ENCODE results near the gene KCNK7.
"Not testable (repeated sequence)": the region's sequence is repeated elsewhere in the genome, so short reads cannot be mapped to it uniquely, and the experiment has no call there.

KCNK7 gene

DNA sequence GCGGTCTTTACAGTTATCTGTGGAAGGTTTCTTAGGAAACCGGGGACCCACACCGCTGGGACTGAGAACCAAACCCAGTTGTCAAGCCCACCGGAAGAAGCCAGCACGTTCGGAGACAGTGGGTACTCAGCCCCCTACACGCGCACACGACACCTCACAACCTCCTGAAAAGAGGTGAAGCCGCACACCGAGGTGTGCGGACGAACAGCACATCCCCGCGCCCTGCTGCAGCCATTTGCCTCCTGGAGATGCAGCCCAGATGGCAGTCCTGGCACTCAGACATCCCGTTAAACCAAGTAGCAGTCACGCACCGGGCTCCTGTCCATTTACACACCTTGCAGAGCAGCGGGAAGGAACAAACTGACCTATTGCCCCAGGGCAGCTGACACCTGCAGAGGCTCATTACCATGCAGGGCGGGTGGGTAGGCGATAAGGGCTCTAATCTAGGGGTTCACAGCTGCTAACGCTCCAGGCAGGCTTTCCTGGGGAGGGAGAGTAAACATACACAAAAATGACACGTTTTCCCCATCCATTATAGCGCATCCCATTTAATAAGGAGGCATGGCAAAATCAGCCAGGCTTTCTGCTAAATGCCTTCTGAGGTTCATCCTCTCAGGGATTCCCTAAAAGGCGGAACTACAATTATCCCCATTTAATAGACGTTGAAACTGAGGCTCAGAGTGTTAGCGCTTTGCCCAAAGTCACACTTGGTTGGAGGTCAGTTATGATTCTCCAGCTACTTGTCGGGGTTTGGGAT lies 20.6 kb downstream of the KCNK7 start:
- DNase-seq (ENCODE audit: low read depth in 1 of 2, low spot score in 1 of 2), result no peak

DNA sequence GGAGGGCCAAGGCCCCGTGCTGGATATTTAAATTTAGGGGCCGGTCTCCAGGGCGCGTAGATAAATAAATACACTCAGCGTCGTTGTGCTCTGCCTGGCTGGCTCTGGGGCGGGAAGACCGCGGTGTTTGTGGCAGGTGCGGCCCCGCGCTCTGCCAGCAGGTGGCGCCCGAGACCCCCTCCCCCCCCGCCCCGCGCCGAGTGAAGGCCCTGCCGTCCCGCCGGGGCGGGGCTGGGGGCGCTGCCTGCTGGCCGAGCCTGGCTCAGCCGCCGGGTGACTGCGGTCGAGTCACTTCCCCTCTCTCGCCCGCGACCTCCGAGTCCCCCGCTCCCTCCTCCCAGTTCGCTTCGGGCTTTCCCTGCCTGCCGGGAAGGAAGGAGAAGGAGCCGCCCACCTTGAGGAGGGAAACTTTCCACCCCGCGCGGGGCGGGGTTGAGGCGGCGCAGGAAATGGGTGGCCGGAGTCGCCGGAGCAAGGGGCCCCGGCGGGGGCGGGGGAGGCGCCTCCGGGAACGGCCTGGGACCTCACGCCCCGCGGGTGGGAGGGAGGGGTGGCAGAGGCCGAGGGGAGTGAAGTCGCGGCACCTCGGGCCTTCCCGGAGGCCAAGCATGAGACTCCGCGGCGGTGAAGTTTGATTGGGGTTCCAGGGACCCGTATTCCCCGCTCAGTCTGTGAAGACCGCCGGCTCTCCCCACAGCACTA lies 21.3 kb downstream of the KCNK7 start:
- peak; percentile 77 to 80 for DNase-seq (ENCODE audit: low read depth in 1 of 2, low spot score in 1 of 2)

DNA sequence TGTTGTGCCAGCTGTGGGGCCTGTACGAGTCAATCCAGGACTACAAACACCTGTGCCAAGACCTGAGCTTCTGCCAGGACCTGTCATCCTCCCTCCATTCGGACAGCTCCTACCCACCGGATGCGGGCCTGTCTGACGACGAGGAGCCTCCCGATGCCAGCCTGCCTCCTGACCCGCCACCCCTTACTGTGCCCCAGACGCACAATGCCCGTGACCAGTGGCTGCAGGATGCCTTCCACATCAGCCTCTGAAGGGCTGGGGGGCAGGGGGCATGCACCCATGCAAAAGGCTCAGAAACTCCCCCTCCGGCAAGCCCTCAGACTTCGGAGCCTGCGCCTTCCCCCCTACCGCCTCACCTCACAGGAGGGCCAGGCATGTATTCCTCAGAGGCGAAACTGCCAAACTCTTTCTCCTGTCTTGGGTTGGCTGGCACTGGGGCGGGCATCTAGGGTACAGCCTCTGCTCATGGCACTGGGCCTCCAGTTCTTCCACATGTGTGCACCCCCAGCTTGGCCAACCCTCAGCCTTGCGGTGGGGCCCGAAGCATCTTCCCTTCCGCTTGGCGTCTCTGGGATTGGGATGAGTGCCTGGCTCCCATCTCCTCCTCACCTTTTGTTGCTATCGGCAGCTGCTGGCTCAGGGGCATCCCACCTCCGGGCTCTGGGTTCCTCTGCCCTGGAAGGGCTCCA lies 22.1 kb downstream of the KCNK7 start:
- DNase-seq (ENCODE audit: low read depth in 1 of 2, low spot score in 1 of 2), result no peak

DNA sequence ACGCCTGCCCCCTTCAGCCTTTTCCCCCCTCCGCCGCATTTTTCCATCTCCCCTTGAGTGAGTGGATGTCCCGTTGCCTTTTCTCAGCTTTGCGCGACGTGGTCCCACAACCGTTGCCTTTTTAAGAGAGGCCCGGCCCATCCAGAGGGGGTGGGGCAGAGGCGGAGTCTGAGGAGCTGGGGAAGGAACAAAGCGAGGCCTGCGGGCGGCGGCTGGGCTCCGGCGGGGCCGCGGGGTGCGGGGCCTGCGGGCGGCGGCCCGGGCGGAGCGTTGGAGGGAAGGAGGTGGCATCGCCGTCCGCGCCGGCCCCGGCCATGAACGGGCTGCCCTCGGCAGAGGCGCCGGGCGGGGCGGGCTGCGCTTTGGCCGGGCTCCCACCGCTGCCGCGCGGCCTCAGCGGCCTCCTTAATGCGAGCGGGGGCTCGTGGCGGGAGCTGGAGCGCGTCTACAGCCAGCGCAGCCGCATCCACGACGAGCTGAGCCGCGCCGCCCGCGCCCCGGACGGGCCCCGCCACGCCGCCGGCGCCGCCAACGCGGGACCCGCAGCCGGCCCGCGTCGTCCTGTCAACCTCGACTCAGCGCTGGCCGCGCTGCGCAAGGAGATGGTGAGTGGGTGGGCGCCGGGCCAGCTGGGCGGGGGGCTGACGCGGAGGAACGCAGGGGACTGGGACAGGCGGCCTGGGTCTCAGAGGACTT lies 23.1 kb downstream of the KCNK7 start, which contains the start of gene FAM89B:
Gene FAM89B, plus strand, starts transcription at position 183 of the 696 bp plus-strand sequence. Its CDS starts 132 bp downstream, at position 315.
- peak; percentile 80 to 82 for DNase-seq (ENCODE audit: low read depth in 1 of 2, low spot score in 1 of 2)

DNA sequence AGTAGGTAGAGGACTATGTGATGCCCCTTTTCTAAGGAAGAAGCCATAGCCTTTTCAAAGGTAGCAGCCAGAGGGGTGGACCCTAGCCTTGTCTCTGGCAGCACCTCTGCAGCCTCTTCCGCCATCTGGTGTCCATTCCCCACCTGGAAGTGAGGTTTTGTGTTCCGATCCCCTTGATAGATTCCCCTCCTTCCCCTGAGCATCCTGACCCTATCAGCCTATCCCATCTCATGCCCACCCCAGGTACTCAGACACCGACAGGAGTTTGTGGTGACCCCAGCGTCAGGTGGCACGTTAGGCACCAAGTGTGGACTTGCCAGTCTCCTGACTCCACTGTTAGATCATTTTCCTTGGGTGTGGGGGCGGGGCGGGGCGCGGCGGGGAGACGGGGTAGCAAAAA lies 23.7 kb downstream of the KCNK7 start:
- no peak for DNase-seq (ENCODE audit: low read depth in 1 of 2, low spot score in 1 of 2)

DNA sequence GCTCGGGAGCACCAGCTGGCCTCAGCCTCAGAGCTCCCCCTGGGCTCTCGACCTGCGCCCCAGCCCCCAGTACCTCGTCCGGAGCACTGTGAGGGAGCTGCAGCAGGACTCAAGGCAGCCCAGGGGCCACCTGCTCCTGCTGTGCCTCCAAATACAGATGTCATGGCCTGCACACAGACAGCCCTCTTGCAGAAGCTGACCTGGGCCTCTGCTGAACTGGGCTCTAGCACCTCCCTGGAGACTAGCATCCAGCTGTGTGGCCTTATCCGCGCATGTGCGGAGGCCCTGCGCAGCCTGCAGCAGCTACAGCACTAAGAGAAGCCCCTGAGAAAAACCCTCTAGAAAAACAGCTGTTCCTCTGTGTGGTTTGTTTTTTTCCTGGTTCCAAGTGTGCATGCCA lies 24.2 kb downstream of the KCNK7 start:
- DNase-seq (ENCODE audit: low read depth in 1 of 2, low spot score in 1 of 2), result no peak

DNA sequence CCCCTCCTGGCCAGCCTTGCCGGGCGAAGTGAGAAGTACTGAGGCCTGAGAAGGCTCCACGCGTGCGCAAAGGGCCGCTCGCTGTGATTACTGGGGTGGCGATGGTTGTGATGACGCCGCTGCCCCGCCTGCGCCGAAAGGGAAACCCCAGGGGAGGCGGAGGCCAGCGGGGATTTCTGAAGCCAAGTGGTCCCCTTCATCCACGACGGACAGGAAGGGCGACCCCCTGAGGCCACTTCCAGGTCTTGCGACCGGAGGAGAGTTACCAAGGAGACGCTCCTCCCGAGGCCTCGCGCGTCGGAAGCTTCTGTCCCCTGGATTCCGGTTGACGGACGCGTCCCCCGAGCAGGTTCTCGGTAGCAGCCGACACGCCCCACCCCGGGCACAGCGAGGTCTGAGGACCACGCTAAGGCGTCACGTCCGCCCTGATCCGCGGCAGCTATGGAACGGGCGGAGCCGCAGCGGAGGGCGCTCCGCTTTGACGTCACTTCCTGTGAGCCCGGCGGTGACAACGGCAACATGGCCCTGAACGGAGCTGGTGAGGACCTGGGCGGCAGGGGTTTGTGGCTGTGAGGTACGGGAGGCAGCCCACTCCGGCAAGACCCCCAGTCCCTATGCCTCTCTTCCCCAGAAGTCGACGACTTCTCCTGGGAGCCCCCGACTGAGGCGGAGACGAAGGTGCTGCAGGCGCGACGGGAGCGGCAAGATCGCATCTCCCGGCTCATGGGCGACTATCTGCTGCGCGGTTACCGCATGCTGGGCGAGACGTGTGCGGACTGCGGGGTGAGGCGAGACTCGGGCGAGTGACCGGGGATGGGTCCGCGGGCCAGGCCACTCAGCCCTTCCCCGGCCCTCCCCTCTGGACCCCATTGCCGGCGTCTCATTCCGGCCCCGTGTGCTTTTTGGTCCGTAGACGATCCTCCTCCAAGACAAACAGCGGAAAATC lies 25.4 kb downstream of the KCNK7 start, which contains the start of gene ZNRD2:
Gene ZNRD2, plus strand, starts transcription at position 505 of the 946 bp plus-strand sequence. Its CDS starts 15 bp downstream, at position 520.
- peak; percentile 95 to 96 for DNase-seq (ENCODE audit: low read depth in 1 of 2, low spot score in 1 of 2)

DNA sequence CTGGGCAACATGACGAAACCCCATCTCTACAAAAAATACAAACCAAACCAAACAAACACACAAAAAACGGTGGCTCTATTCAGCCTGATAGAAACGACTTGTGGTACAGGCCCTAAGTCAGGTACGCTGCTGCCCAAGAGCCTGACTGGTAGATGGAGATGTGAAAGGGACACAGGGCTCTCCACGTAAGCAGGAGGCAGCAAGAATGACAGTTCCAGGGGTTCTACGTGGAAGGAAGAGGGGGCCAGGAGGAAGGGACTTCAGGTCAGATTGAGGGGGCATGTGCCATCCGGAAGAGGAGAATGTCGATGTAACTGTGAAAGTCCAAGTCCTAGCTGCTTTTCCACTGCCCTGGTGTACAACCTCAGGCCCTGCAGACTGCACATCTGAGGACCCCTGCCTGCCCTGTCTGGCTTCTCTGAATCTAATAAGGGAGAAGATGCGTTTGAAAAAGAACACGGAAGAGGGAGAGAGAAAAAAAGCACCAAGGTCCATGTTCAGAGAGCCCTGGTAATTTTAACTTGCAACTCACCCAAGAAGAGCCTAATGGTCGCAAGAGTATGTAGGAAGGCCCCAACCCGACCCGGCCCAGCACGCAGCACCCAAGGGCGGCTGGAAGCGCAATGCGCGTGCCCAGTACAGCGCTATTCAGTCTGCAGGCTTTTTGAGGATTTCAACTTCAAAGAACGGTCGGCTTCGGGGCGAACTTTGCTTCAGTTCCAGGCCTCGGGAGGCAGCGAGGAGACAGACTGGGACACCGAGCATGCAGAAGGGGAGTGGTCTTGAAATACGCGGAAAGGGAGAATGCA lies 26.2 kb downstream of the KCNK7 start:
- no peak for DNase-seq (ENCODE audit: low read depth in 1 of 2, low spot score in 1 of 2)

DNA sequence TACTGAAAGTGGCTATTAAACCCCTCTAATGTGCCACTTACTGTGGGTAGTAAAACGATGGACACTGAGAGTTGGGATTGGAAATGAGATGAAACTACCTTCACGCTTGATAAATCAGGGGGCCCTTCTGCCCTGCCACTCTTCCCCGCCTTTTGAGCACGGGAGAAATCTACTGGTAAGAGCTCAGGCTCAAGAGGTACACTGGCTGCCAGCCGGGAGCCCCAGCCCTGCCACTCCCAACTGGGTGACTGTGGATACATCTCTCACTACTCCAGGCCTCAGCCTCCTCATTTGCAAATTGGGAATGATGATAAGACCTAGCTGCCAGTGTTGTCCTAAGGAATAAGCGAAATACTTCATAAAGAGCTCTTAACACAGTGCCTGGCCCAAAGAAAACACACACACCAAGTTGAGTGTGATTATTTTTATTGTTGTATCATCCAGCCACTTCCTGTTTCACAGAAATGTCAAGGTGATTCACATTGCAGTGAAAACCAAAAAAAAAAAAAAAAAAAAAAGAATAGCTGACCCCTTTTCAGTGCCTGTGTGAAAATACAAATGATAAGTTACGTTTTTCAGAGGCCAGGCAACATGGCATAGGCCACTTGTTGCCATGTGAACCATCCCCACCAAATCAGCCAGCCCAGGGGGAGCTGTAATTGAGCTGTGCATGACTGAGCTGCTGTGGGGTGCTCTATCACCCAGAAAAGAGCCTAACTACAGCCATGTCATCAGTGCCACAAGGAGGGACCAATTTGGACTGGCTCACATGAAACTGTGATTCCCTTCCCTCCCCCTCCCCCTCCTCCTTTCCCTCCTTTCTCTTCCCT lies 29.8 kb downstream of the KCNK7 start:
- DNase-seq (ENCODE audit: low read depth in 1 of 2, low spot score in 1 of 2), result no peak

DNA sequence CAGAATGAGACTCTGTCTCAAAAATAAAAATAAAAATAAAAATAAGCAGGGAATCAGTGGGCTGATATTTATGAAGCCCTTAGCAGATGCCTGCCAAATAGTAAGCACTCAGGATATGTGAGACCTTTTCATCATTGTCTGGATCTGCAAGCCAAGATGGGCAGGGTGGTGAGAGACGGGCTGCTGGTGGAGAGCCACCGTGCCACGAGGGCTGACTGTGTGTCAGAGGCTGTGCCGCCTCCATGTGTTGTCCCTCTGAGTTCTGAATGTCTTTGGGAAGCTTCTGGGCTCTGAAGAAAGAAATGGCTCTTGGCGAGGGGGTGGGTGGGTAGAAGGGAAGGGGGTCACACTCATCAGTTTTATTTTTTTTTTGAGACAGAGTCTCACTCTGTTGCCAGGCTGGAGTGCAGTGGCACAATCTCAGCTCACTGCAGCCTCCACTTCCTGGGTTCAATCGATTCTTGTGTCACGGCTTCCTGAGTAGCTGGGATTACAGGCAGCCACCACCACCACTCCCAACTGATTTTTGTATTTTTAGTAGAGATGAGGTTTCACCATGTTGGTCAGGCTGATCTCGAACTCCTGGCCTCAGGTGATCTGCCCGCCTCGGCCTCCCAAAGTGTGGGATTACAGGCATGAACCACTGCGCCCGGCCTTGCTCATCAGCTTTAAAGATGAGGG lies 30.6 kb downstream of the KCNK7 start:
- not testable (repeated sequence) for DNase-seq (ENCODE audit: low read depth in 1 of 2, low spot score in 1 of 2)

DNA sequence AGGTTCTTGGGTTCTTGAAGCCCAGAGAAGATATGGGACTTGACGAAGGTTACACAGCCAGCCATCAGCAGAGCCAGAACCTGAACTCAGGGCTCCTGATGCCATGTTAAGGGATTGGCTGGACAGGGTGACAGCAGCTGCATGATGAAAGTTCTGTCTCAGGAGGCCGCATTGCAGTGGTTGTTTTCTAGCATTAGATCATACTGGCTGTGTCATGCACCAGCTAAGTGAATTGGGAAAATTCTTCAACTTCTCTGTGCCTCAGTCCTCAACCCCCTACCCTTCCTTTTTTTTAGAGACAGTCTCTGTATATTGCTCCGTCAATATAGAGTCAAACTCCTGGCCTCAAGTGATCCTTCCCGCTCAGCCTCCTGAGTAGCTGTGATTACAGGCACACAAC lies 32.0 kb downstream of the KCNK7 start:
- no peak for DNase-seq (ENCODE audit: low read depth in 1 of 2, low spot score in 1 of 2)

DNA sequence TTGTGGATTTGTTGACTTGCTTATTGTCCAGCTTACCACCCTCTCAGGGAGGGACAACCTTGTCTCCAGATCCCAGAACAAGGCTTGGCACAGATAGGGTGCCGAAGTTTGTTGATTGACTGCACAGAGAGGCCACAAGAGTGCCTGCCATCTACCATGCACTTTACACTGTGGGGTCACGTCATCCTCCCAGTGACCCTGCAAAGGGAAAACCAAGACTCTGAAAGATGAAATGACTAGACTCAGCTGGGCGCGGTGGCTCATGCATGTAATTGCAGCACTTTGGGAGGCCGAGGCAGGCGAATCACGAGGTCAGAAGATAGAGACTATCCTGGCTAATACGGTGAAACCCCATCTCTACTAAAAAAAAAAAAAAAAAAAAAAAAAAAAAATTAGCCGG lies 32.8 kb downstream of the KCNK7 start:
- DNase-seq (ENCODE audit: low read depth in 1 of 2, low spot score in 1 of 2), result no peak

DNA sequence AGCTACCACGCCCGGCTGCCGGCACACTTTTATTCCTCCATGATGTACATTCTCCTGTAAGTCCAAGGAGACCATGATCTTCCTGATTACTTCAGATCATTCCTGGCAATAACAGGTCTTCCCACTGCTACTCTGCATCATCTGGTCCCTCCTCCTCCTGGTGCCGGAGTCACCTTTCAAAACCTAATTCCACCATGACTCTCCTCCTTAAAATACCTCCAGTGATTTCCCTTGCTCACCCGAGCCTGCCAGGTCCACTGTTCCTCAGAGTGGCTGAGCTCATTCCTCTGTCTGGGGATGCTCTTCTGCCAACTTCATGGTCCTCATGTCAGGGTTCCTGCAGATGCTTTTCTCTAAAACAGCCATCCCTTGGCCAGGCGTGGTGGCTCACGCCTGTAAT lies 33.6 kb downstream of the KCNK7 start:
- DNase-seq (ENCODE audit: low read depth in 1 of 2, low spot score in 1 of 2), result no peak

DNA sequence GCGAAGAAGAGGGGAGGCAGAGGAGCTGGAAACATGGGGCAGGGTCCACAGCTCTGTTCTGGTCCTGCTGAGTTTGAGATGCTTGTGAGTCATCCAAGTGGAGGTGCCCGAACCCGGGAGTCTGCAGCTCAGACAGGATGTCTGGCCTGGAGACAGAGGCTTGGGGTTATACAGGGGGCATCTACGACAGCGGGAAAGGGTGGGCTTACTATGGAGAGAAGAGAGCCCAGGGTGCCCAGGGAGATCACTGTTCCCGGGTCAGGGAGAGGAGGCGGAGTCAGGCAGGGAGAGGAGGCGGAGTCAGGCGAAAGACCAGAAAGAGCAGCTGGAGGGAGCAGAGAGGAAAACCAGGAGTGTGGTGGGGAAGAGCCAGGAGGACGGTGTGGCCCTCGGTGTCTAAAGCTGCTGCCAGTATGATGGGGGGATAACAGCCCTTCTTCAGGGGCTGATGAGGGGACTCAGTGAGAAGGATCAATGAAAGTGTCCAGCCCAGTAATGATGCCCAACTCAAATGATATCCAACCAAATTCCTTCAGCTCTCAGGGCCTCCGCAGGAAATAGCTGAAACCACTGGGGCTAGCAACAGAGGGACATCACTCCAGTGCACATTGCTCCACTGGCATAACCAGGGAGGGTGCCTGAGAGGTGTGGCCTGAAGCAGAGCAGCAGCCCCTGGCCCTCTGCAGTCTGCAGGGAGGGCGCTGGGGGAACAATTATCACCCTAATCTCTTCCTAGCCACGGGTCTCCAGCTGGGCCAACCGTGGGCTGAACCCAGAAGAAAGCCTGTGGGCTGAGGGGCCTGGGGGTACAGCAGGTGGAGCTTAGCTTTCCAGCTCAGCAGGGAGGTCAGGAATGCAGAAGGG lies 34.8 kb downstream of the KCNK7 start:
- no peak for DNase-seq (ENCODE audit: low read depth in 1 of 2, low spot score in 1 of 2)

DNA sequence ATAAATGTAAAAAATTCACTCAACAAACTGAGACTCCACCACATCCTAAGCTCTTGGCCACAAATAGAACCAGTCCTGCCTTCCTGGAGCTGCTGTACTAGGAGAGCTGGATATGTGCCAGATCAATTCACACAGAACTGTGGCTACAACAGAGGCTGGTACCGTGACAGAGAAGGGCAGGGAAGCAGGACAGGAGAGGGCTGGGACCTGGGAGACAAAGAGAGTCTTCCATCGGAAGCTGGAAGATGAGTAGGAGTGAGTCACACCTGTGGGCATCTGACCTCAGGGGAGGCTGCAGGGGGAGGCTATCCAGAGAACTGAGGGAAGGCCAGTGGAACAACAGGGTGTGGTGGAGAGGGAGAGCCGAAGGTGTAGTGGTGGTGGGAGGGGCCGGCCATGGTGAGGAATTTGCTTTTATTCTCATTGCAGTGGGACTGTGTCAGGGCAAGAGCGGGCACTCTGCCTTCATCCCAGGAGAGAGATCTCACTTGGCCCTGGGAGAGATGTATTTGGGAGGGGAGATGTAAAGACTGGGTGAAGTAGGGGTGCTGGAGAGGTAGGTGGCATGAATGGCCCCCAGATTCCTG lies 35.6 kb downstream of the KCNK7 start:
- no peak for DNase-seq (ENCODE audit: low read depth in 1 of 2, low spot score in 1 of 2)

DNA sequence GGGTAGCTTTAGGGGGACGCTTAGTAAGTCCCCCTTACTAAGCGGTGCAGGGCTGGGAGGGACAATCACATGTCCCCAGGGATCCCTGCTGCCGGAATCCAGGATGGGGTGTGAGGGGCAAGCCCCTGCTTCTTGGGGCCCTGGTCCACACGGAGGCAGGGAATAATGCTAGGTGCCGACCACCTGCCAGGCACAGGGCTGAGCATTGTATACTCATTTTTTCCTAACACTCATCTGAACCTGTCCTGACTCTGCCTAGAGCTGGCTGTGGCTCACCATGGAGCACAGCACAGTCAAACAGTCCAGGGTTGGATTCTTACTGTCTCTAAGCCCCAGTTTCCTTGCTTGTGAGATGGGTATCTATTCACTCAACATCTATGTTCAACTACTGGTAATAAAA lies 36.1 kb downstream of the KCNK7 start:
- DNase-seq (ENCODE audit: low read depth in 1 of 2, low spot score in 1 of 2), result no peak

Data from stimulated activated CD4-positive, alpha-beta T cell treated with anti-CD3 and anti-CD28 coated beads, Interleukin-15, amount 100 ng/mL, for 1 hour (primary cell).